Loucy (cell line): ENCODE data around the gene HDAC11.

Source experiments
- H2AFZ ChIP-seq: fragments of 200-600 bp; sonication (generic); 2 replicates; pipeline ENCODE4 v1.6.0; 2016; ENCODE audit warnings: antibody characterized with exemption, mild to moderate bottlenecking, low read length, moderate library complexity
- H3F3A ChIP-seq: fragments of 200-600 bp; 2 replicates; pipeline ENCODE4 v1.6.0; 2016; ENCODE audit warnings: antibody characterized with exemption, low read depth, mild to moderate bottlenecking
- H3K27me3 ChIP-seq: fragments of 200-600 bp; sonication (generic); 2 replicates; pipeline ENCODE4 v1.6.1; 2014; ENCODE audit warnings: low read length, mild to moderate bottlenecking; ENCODE audit not compliant: insufficient read depth, poor library complexity, severe bottlenecking
- H3K36me3 ChIP-seq: fragments of 200-600 bp; sonication (generic); 2 replicates; pipeline ENCODE4 v1.6.1; 2016; ENCODE audit warnings: low read length; ENCODE audit not compliant: insufficient read depth
- H3K4me1 ChIP-seq: fragments of 200-600 bp; sonication (generic); 2 replicates; pipeline ENCODE4 v1.5.1; 2014; ENCODE audit warnings: low read length, mild to moderate bottlenecking; ENCODE audit not compliant: insufficient read depth, poor library complexity, severe bottlenecking
- H3K4me2 ChIP-seq: fragments of 200-600 bp; sonication (generic); 2 replicates; pipeline ENCODE4 v1.6.0; 2014; ENCODE audit warnings: antibody characterized with exemption, low read length, low read depth, mild to moderate bottlenecking; ENCODE audit not compliant: poor library complexity, severe bottlenecking
- H3K4me3 ChIP-seq: fragments of 200-600 bp; sonication (generic); 2 replicates; pipeline ENCODE4 v1.5.1; 2014; ENCODE audit warnings: low read length, mild to moderate bottlenecking, mixed read lengths; ENCODE audit not compliant: poor library complexity, severe bottlenecking
- H3K79me2 ChIP-seq: fragments of 200-600 bp; sonication (generic); 2 replicates; pipeline ENCODE4 v1.6.1; 2014; ENCODE audit warnings: low read length; ENCODE audit not compliant: insufficient read depth
- H3K9ac ChIP-seq: fragments of 200-600 bp; sonication (generic); 2 replicates; pipeline ENCODE4 v1.6.0; 2014; ENCODE audit warnings: mild to moderate bottlenecking, low read depth, low read length, moderate library complexity; ENCODE audit not compliant: poor library complexity, severe bottlenecking
- H3K9me2 ChIP-seq: fragments of 200-600 bp; sonication (generic); replicated peaks from 2 replicates; pipeline ENCODE4 v1.6.1; 2016; ENCODE audit warnings: low read depth, low read length, mixed read lengths
- H3K9me3 ChIP-seq: fragments of 200-600 bp; sonication (generic); 2 replicates; pipeline ENCODE4 v1.6.1; 2014; ENCODE audit warnings: mild to moderate bottlenecking, antibody characterized with exemption, low read length, low read depth; ENCODE audit not compliant: insufficient read depth
- H4K20me1 ChIP-seq: fragments of 200-600 bp; sonication (generic); 2 replicates; pipeline ENCODE4 v1.6.0; 2014; ENCODE audit warnings: antibody characterized with exemption, low read length, mild to moderate bottlenecking; ENCODE audit not compliant: insufficient read depth, poor library complexity, severe bottlenecking
- EZH2phosphoT487 ChIP-seq: fragments of 200-600 bp; IDR thresholded peaks from 2 replicates; pipeline ENCODE4 v1.6.1; 2018; ENCODE audit warnings: antibody characterized with exemption, mild to moderate bottlenecking, moderate library complexity, borderline replicate concordance
- TF ChIP-seq, protein P1 (sequence below): fragments of 200-600 bp; sonication (generic); conservative IDR thresholded peaks from 2 replicates; pipeline ENCODE4 v1.5.1; 2014; ENCODE audit warnings: mild to moderate bottlenecking, antibody characterized with exemption, low read length

Gene HDAC11

GRCh38 chr3:13548696-13549622 is 68.9 kb downstream of the HDAC11 start, which contains the start of gene FBLN2:
Gene FBLN2 (plus strand): TSS chr3:13549125. CDS start chr3:13570356, 21,231 bp downstream.
- Histone ChIP-seq H3K9me2 (no peaks in the 10 kb centered on the region), H3K4me2 (no peak within 1 kb of the TSS), H3K9me3 (no peaks in the 10 kb centered on the region), H3F3A (no peaks in the 10 kb centered on the region), H3K36me3 (no peaks in the 10 kb centered on the region), H4K20me1 (no peaks in the 10 kb centered on the region), H3K79me2 (no peaks in the 10 kb centered on the region), H3K27me3 (no peaks in the 10 kb centered on the region), H3K9ac (no peak within 1 kb of the TSS), H3K4me3 (no peak within 1 kb of the TSS), H2AFZ (no peak within 1 kb of the TSS), H3K4me1 (peaks cover 26% of the 10 kb centered on the region)
- TF ChIP-seq EZH2phosphoT487 = no peak
- TF ChIP-seq, protein P1, sequence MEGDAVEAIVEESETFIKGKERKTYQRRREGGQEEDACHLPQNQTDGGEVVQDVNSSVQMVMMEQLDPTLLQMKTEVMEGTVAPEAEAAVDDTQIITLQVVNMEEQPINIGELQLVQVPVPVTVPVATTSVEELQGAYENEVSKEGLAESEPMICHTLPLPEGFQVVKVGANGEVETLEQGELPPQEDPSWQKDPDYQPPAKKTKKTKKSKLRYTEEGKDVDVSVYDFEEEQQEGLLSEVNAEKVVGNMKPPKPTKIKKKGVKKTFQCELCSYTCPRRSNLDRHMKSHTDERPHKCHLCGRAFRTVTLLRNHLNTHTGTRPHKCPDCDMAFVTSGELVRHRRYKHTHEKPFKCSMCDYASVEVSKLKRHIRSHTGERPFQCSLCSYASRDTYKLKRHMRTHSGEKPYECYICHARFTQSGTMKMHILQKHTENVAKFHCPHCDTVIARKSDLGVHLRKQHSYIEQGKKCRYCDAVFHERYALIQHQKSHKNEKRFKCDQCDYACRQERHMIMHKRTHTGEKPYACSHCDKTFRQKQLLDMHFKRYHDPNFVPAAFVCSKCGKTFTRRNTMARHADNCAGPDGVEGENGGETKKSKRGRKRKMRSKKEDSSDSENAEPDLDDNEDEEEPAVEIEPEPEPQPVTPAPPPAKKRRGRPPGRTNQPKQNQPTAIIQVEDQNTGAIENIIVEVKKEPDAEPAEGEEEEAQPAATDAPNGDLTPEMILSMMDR = no peak

- TF ChIP-seq EZH2phosphoT487 = no peak
- TF ChIP-seq, protein P1 = no peak
- H3K9ac ChIP-seq = no peak overlapping the region
- H3F3A ChIP-seq = no peaks in the 10 kb centered on the region
- H3K4me2 ChIP-seq = no peak overlapping the region
- no peaks in the 10 kb centered on the region for H3K79me2 ChIP-seq
- H3K9me2 ChIP-seq = no peaks in the 10 kb centered on the region
- H3K36me3 ChIP-seq = no peaks in the 10 kb centered on the region
- H4K20me1 ChIP-seq = no peaks in the 10 kb centered on the region
- no peak overlapping the region for H2AFZ ChIP-seq
- no peaks in the 10 kb centered on the region for H3K27me3 ChIP-seq
- H3K9me3 ChIP-seq = no peaks in the 10 kb centered on the region
- H3K4me1 ChIP-seq = peaks cover 17% of the 10 kb centered on the region
- no peak overlapping the region for H3K4me3 ChIP-seq
Observed at GRCh38 chr3:13549623-13550422, 69.7 kb downstream of the HDAC11 start.

- Histone ChIP-seq H3K9me3 (no peaks in the 10 kb centered on the region), H3K9ac (no peak overlapping the region), H3K79me2 (no peaks in the 10 kb centered on the region), H2AFZ (no peak overlapping the region), H3K9me2 (no peaks in the 10 kb centered on the region), H3K4me3 (no peak overlapping the region), H3K27me3 (no peaks in the 10 kb centered on the region), H3K36me3 (no peaks in the 10 kb centered on the region), H3K4me2 (no peak overlapping the region), H4K20me1 (no peaks in the 10 kb centered on the region), H3K4me1 (peaks cover 12% of the 10 kb centered on the region), H3F3A (no peaks in the 10 kb centered on the region)
- TF ChIP-seq EZH2phosphoT487 = no peak
- TF ChIP-seq, protein P1 = no peak
Observed at GRCh38 chr3:13550423-13550690, 70.3 kb downstream of the HDAC11 start.
